H1 (cell line): ENCODE results near the gene VPS35L. TPM values are rescaled to one million over a fixed set of nuclear protein-coding genes. Genes with fewer than 3 reads are reported as not detected.

Source experiments
- EGR1 ChIP-seq: IDR thresholded peaks from 2 replicates; pipeline ENCODE4 v1.6.1; 2011; ENCODE audit warnings: low read depth, low read length, borderline replicate concordance
- polyA plus RNA-seq, 7 experiments: library from polyadenylated mRNA; depleted of rRNA in 3 of 7; stranded (reverse) in 5 of 7; unstranded in 2 of 7; fragments of >200 nt in 5 of 7; fragments of 200-250 nt in 2 of 7; gene quantifications; 1 replicate in 5 of 7; 2 replicates in 1 of 7; 4 replicates in 1 of 7; pipeline versions ENCODE4 v1.2.1 to v1.2.3, GENCODE V29; 2011 to 2013; ENCODE audit warnings: missing spikeins in 2 of 7, mixed read lengths in 2 of 7
- total RNA-seq: library from RNA; stranded (reverse); fragmentation: NEBNext Ultra II Directional; extraction: Animal tissue kit (Norgen Biotek cat#: 25700); gene quantifications from 2 replicates; pipeline ENCODE4 v1.2.1, GENCODE V29; 2021
- TF ChIP-seq, protein P1 (sequence below), 3 experiments: IDR thresholded peaks; 1 replicate in 2 of 3; 2 replicates in 1 of 3; pipeline versions ENCODE4 v1.5.1 to v1.6.1; 2011; ENCODE audit warnings: low read length in 3 of 3, mild to moderate bottlenecking in 3 of 3, inconsistent platforms in 2 of 3, low read depth in 1 of 3, moderate library complexity in 1 of 3; ENCODE audit not compliant: insufficient read depth in 1 of 3; ENCODE audit errors: control extremely low read depth in 1 of 3

VPS35L gene
- total and polyA plus RNA-seq, 2 of the 8 experiments (the other 6 are each of a cell fraction or from before 2014, with no cell fraction given), result 31.5 to 57.1 TPM

DNA sequence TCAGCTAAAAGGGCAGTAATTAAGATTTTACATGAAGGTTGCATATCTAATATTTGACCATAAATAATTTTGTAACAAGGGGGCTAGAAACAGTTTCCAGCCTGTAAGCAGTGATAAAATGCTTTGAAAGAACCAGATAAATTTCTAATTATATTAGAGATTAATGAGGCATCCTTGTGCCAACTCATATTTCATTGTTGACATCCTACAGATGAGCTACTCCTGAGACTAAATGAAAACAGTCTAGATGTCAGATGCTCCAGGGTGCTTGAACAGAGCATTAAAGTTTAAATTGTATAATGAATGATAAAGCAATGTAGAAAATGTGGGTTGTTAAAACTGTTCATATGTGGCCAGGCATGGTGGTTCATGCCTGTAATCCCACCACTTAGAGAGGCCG is 185.9 kb downstream of the VPS35L start (continued):
- TF ChIP-seq, protein P1, sequence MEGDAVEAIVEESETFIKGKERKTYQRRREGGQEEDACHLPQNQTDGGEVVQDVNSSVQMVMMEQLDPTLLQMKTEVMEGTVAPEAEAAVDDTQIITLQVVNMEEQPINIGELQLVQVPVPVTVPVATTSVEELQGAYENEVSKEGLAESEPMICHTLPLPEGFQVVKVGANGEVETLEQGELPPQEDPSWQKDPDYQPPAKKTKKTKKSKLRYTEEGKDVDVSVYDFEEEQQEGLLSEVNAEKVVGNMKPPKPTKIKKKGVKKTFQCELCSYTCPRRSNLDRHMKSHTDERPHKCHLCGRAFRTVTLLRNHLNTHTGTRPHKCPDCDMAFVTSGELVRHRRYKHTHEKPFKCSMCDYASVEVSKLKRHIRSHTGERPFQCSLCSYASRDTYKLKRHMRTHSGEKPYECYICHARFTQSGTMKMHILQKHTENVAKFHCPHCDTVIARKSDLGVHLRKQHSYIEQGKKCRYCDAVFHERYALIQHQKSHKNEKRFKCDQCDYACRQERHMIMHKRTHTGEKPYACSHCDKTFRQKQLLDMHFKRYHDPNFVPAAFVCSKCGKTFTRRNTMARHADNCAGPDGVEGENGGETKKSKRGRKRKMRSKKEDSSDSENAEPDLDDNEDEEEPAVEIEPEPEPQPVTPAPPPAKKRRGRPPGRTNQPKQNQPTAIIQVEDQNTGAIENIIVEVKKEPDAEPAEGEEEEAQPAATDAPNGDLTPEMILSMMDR (IDR thresholded peaks at IDR 0.05; ENCODE audit: control extremely low read depth in 1 of 3, insufficient read depth in 1 of 3, low read depth in 1 of 3, low read length in 3 of 3), result no peak
- TF ChIP-seq EGR1, result no peak
